ENCODE measurements around the gene WDPCP.

DNA sequence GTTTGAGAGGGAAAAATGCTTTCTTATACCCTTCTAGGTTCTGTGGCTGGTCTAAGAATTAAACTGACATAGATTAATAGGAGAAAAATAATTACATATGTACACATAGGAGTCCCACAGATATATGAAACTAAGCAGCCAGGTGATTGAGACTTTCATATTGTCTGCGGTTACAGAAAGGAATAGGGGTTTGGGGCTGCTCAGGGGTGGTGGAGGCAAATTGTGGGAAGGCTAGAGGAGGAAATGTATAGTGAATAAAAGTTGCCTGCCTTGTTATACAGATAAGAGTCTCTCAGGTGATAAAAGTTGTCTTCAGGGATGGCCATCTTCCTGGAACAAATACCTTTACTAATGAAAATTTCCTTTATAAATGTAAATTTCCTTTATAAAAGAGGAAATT is 29.1 kb upstream of the WDPCP start:
- TF ChIP-seq, protein P1, sequence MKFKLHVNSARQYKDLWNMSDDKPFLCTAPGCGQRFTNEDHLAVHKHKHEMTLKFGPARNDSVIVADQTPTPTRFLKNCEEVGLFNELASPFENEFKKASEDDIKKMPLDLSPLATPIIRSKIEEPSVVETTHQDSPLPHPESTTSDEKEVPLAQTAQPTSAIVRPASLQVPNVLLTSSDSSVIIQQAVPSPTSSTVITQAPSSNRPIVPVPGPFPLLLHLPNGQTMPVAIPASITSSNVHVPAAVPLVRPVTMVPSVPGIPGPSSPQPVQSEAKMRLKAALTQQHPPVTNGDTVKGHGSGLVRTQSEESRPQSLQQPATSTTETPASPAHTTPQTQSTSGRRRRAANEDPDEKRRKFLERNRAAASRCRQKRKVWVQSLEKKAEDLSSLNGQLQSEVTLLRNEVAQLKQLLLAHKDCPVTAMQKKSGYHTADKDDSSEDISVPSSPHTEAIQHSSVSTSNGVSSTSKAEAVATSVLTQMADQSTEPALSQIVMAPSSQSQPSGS (CRISPR knock-in tag; IDR thresholded peaks at IDR 0.05): no peak
- TF ChIP-seq NONO (IDR thresholded peaks at IDR 0.05) (no peak), NONO (CRISPR knock-in tag; conservative IDR thresholded peaks at IDR 0.05) (no peak), ZNF12 (CRISPR knock-in tag; IDR thresholded peaks at IDR 0.05) (no peak), MAX (IDR thresholded peaks at IDR 0.05) (no peak), STAT5B (CRISPR knock-in tag; IDR thresholded peaks at IDR 0.05) (no peak), ZKSCAN1 (IDR thresholded peaks at IDR 0.05; ENCODE audit: low read length) (no peak), KLF13 (CRISPR knock-in tag; IDR thresholded peaks at IDR 0.05) (no peak), ZNF879 (CRISPR knock-in tag; IDR thresholded peaks at IDR 0.05) (no peak), TOE1 (CRISPR knock-in tag; IDR thresholded peaks at IDR 0.05) (no peak), REST (IDR thresholded peaks at IDR 0.05; ENCODE audit: borderline replicate concordance in 1 of 2, low read depth in 1 of 2, low read length in 2 of 2) (no peak), JUNB (CRISPR knock-in tag; IDR thresholded peaks at IDR 0.05; ENCODE audit: borderline replicate concordance) (no peak), THAP7 (CRISPR knock-in tag; IDR thresholded peaks at IDR 0.05) (no peak), ELK4 (CRISPR knock-in tag; IDR thresholded peaks at IDR 0.05; ENCODE audit: borderline replicate concordance) (no peak)
- TF ChIP-seq, protein P2, sequence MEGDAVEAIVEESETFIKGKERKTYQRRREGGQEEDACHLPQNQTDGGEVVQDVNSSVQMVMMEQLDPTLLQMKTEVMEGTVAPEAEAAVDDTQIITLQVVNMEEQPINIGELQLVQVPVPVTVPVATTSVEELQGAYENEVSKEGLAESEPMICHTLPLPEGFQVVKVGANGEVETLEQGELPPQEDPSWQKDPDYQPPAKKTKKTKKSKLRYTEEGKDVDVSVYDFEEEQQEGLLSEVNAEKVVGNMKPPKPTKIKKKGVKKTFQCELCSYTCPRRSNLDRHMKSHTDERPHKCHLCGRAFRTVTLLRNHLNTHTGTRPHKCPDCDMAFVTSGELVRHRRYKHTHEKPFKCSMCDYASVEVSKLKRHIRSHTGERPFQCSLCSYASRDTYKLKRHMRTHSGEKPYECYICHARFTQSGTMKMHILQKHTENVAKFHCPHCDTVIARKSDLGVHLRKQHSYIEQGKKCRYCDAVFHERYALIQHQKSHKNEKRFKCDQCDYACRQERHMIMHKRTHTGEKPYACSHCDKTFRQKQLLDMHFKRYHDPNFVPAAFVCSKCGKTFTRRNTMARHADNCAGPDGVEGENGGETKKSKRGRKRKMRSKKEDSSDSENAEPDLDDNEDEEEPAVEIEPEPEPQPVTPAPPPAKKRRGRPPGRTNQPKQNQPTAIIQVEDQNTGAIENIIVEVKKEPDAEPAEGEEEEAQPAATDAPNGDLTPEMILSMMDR (CRISPR knock-in tag; IDR thresholded peaks at IDR 0.05): no peak

Data from HepG2 (cell line).